ENCODE data around the gene GCAT. TPM values are rescaled to one million over a fixed set of nuclear protein-coding genes. Genes with fewer than 3 reads are reported as not detected.

The GCAT gene
- total RNA-seq, result 14.2 and 34.6 TPM in 2 replicates

GRCh38 chr22:37807410-37808293 lies at the start of gene GCAT:
Gene GCAT, plus strand, starts transcription at chr22:37807934. Its CDS starts 34 bp downstream, at chr22:37807968.

GRCh38 chr22:37823134-37823985 lies 15.6 kb downstream of the GCAT start, which contains the start of gene GALR3:
Gene GALR3, plus strand, starts transcription at chr22:37823382. Its CDS starts 25 bp downstream, at chr22:37823407.

GRCh38 chr22:37849089-37849751 lies 41.5 kb downstream of the GCAT start, which contains the start of gene EIF3L:
Gene EIF3L, plus strand, starts transcription at chr22:37849419. Its CDS starts 31 bp downstream, at chr22:37849450.

Other genes with a start within 250 kb of the GCAT start
- gene CDC42EP1, start 247.5 kb upstream of the GCAT start, total RNA-seq, result 13.3 and 18.5 TPM in 2 replicates
- gene LGALS2, start 227.8 kb upstream of the GCAT start, total RNA-seq, result not detected in 2 replicates
- 25.4 and 50.4 TPM in 2 replicates for gene GGA1, start 199.1 kb upstream of the GCAT start, total RNA-seq
- 0.16 and 1.8 TPM in 2 replicates for gene SH3BP1, start 168.3 kb upstream of the GCAT start, total RNA-seq
- 4.9 and 8.4 TPM in 2 replicates for gene PDXP, start 149.2 kb upstream of the GCAT start, total RNA-seq
- gene LGALS1, start 132.3 kb upstream of the GCAT start, total RNA-seq, result 4,257 and 8,992 TPM in 2 replicates
- gene NOL12, start 121.6 kb upstream of the GCAT start, total RNA-seq, result 23.2 and 26.6 TPM in 2 replicates
- 85.0 and 210 TPM in 2 replicates for gene TRIOBP, start 110.9 kb upstream of the GCAT start, total RNA-seq
- not detected in 2 replicates for gene GALR3, start 15.4 kb downstream of the GCAT start, total RNA-seq
- 17.2 and 25.2 TPM in 2 replicates for gene ANKRD54, start 36.4 kb downstream of the GCAT start, total RNA-seq
- 235 and 342 TPM in 2 replicates for gene EIF3L, start 41.5 kb downstream of the GCAT start, total RNA-seq
- 22.3 and 71.9 TPM in 2 replicates for gene MICALL1, start 98.4 kb downstream of the GCAT start, total RNA-seq
- gene C22orf23, start 145.7 kb downstream of the GCAT start, total RNA-seq, result 0.16 TPM in 1 of 2 replicates, not detected in the other
- gene POLR2F, start 145.8 kb downstream of the GCAT start, total RNA-seq, result 45.0 and 75.7 TPM in 2 replicates
- gene SOX10, start 176.6 kb downstream of the GCAT start, total RNA-seq, result not detected in 2 replicates
- gene PICK1, start 249.5 kb downstream of the GCAT start, total RNA-seq, result 8.3 and 23.7 TPM in 2 replicates

All from bladder microvascular endothelial cell (primary cell).